Upper lobe of left lung (tissue), 4 donors: ENCODE data around the gene EVC2.

Experiments
- EP300 ChIP-seq, 4 donors: sonication (generic); formaldehyde crosslinking; IDR thresholded peaks; one replicate each; pipeline ENCODE4 v1.5.1; 2017; ENCODE audit warnings: antibody characterized with exemption in 4 of 4, control low read depth in 2 of 4
- POLR2A ChIP-seq, 4 donors: fragments of 450-650 bp; IDR thresholded peaks; one replicate each; pipeline ENCODE4 v1.5.1; 2016 to 2017; ENCODE audit warnings: antibody characterized with exemption in 4 of 4, mild to moderate bottlenecking in 2 of 4
- POLR2AphosphoS5 ChIP-seq, 2 donors: sonication (generic); formaldehyde crosslinking; IDR thresholded peaks; one replicate each; pipeline ENCODE4 v1.5.1; 2017; ENCODE audit warnings: antibody characterized with exemption in 2 of 2
- TF ChIP-seq, protein P1 (sequence below), 6 experiments: fragments of 450-650 bp in 4 of 6; fragments of 200-600 bp in 2 of 6; sonication (generic) in 2 of 6; IDR thresholded peaks; one replicate each; pipeline ENCODE4 v1.5.1; 2016 to 2019; ENCODE audit warnings: antibody characterized with exemption in 6 of 6

GRCh38 chr4:5718411-5718810, 10.1 kb upstream of the EVC2 start:
- TF ChIP-seq POLR2AphosphoS5 (IDR thresholded peaks at IDR 0.05) (no peak), POLR2A (IDR thresholded peaks at IDR 0.05) (no peak), EP300 (IDR thresholded peaks at IDR 0.05) (no peak)
- TF ChIP-seq, protein P1, sequence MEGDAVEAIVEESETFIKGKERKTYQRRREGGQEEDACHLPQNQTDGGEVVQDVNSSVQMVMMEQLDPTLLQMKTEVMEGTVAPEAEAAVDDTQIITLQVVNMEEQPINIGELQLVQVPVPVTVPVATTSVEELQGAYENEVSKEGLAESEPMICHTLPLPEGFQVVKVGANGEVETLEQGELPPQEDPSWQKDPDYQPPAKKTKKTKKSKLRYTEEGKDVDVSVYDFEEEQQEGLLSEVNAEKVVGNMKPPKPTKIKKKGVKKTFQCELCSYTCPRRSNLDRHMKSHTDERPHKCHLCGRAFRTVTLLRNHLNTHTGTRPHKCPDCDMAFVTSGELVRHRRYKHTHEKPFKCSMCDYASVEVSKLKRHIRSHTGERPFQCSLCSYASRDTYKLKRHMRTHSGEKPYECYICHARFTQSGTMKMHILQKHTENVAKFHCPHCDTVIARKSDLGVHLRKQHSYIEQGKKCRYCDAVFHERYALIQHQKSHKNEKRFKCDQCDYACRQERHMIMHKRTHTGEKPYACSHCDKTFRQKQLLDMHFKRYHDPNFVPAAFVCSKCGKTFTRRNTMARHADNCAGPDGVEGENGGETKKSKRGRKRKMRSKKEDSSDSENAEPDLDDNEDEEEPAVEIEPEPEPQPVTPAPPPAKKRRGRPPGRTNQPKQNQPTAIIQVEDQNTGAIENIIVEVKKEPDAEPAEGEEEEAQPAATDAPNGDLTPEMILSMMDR (IDR thresholded peaks at IDR 0.05), result no peak
